WTC11 (cell line): ENCODE data around the gene FOXI3. TPM values are rescaled to one million over a fixed set of nuclear protein-coding genes. Genes with fewer than 3 reads are reported as not detected.

Source experiments
- ATAC-seq: fragments of 200-7000 bp; cut with Tn5 transposase; 2 replicates; pipeline ENCODE4 v1.10.0; 2021; ENCODE audit warnings: mild to moderate bottlenecking, moderate library complexity
- CTCF ChIA-PET: fragments of 300-600 bp; sonication (Branson Sonifier 250); formaldehyde crosslinking; loops from one replicate; lab custom pipeline; 2021; ENCODE audit warnings: antibody characterized with exemption; lab: Charles Lee
- POLR2A ChIA-PET: fragments of 350-600 bp; sonication (Branson Sonifier 250); formaldehyde crosslinking; loops from one replicate; lab custom pipeline; 2021; ENCODE audit warnings: antibody characterized with exemption; lab: Charles Lee
- DNase-seq: peaks from one replicate; pipeline ENCODE4 v3.0.0; 2021; ENCODE audit warnings: low spot score
- H3K27ac Mint-ChIP-seq: 2 replicates; pipeline ENCODE4 v1.8.0; 2021; ENCODE audit warnings: mixed read lengths
- H3K27me3 Mint-ChIP-seq: 2 replicates; pipeline ENCODE4 v1.8.0; 2021; ENCODE audit warnings: low read depth, mild to moderate bottlenecking, moderate library complexity, mixed read lengths
- H3K36me3 Mint-ChIP-seq: 2 replicates; pipeline ENCODE4 v1.8.0; 2021; ENCODE audit warnings: mixed read lengths
- H3K4me1 Mint-ChIP-seq: 2 replicates; pipeline ENCODE4 v1.8.0; 2022; ENCODE audit warnings: mixed read lengths
- H3K4me3 Mint-ChIP-seq: 2 replicates; pipeline ENCODE4 v1.8.0; 2021; ENCODE audit warnings: mild to moderate bottlenecking, moderate library complexity, mixed read lengths
- H3K9me3 Mint-ChIP-seq: 2 replicates; pipeline ENCODE4 v1.8.0; 2021; ENCODE audit warnings: mixed read lengths
- CBFB ChIP-seq: sonication (generic); formaldehyde crosslinking; IDR thresholded peaks from 2 replicates; pipeline ENCODE4 v1.8.1; 2022; ENCODE audit warnings: mild to moderate bottlenecking, low read depth, missing genetic modification reagents
- FOXJ3 ChIP-seq: sonication (generic); formaldehyde crosslinking; IDR thresholded peaks from 2 replicates; pipeline ENCODE4 v1.9.0; 2021; ENCODE audit warnings: missing genetic modification reagents, mild to moderate bottlenecking, borderline replicate concordance
- FOXK1 ChIP-seq: sonication (generic); formaldehyde crosslinking; IDR thresholded peaks from 2 replicates; pipeline ENCODE4 v1.8.0; 2022; ENCODE audit warnings: mild to moderate bottlenecking, moderate library complexity, missing genetic modification reagents
- GRHL2 ChIP-seq: fragments of 250-450 bp; sonication (Bioruptor Pico); IDR thresholded peaks from 2 replicates; pipeline ENCODE4 v1.8.0; 2022; ENCODE audit warnings: mild to moderate bottlenecking, moderate library complexity; ENCODE audit not compliant: insufficient replicate concordance, severe bottlenecking
- KAT7 ChIP-seq: sonication (generic); formaldehyde crosslinking; IDR thresholded peaks from 2 replicates; pipeline ENCODE4 v1.8.1; 2023; ENCODE audit warnings: missing genetic modification reagents, mild to moderate bottlenecking, borderline replicate concordance
- MXD4 ChIP-seq: fragments of 250-450 bp; sonication (Bioruptor Pico); IDR thresholded peaks from 2 replicates; pipeline ENCODE4 v1.8.0; 2021; ENCODE audit warnings: mild to moderate bottlenecking, moderate library complexity, borderline replicate concordance
- NFYB ChIP-seq: sonication (generic); formaldehyde crosslinking; conservative IDR thresholded peaks from 2 replicates; pipeline ENCODE4 v1.8.0; 2022; ENCODE audit warnings: low read depth, missing genetic modification reagents
- NR2C2 ChIP-seq: sonication (generic); formaldehyde crosslinking; IDR thresholded peaks from 2 replicates; pipeline ENCODE4 v1.8.0; 2022; ENCODE audit warnings: mild to moderate bottlenecking, missing genetic modification reagents
- NR3C1 ChIP-seq: sonication (generic); formaldehyde crosslinking; conservative IDR thresholded peaks from 2 replicates; pipeline ENCODE4 v1.8.1; 2023; ENCODE audit warnings: low read depth, mild to moderate bottlenecking, missing genetic modification reagents
- SP1 ChIP-seq: sonication (generic); formaldehyde crosslinking; conservative IDR thresholded peaks from 2 replicates; pipeline ENCODE4 v1.8.1; 2022; ENCODE audit warnings: missing genetic modification reagents
- TEAD4 ChIP-seq: sonication (generic); formaldehyde crosslinking; IDR thresholded peaks from 2 replicates; pipeline ENCODE4 v1.8.0; 2022; ENCODE audit warnings: mild to moderate bottlenecking, missing genetic modification reagents
- ZNF416 ChIP-seq: fragments of 250-450 bp; sonication (Bioruptor Pico); IDR thresholded peaks from 2 replicates; pipeline ENCODE4 v1.9.0; 2021; ENCODE audit warnings: mild to moderate bottlenecking, inconsistent platforms
- total RNA-seq: library from RNA; stranded (reverse); gene quantifications from 3 replicates; pipeline ENCODE4 v1.2.3, GENCODE V29; 2021
- TF ChIP-seq, protein P1 (sequence below): sonication (generic); formaldehyde crosslinking; IDR thresholded peaks from 2 replicates; pipeline ENCODE4 v1.8.1; 2023; ENCODE audit warnings: mild to moderate bottlenecking, missing genetic modification reagents
- TF ChIP-seq, protein P2 (sequence below): sonication (generic); formaldehyde crosslinking; IDR thresholded peaks from 2 replicates; pipeline ENCODE4 v1.8.1; 2023; ENCODE audit warnings: mild to moderate bottlenecking, missing genetic modification reagents
- TF ChIP-seq, protein P3 (sequence below): fragments of 250-450 bp; sonication (Bioruptor Pico); IDR thresholded peaks from 2 replicates; pipeline ENCODE4 v1.9.0; 2021; ENCODE audit warnings: moderate library complexity, mild to moderate bottlenecking, inconsistent platforms, borderline replicate concordance
- TF ChIP-seq, protein P4 (sequence below): sonication (generic); formaldehyde crosslinking; IDR thresholded peaks from 2 replicates; pipeline ENCODE4 v1.8.1; 2022; ENCODE audit warnings: low read depth, missing genetic modification reagents, borderline replicate concordance
- TF ChIP-seq, protein P5 (sequence below): sonication (generic); formaldehyde crosslinking; IDR thresholded peaks from 2 replicates; pipeline ENCODE4 v1.8.0; 2022; ENCODE audit warnings: mild to moderate bottlenecking, missing genetic modification reagents

Gene FOXI3
- total RNA-seq, 1 experiment from 2014 or later = 13.5 TPM

DNA sequence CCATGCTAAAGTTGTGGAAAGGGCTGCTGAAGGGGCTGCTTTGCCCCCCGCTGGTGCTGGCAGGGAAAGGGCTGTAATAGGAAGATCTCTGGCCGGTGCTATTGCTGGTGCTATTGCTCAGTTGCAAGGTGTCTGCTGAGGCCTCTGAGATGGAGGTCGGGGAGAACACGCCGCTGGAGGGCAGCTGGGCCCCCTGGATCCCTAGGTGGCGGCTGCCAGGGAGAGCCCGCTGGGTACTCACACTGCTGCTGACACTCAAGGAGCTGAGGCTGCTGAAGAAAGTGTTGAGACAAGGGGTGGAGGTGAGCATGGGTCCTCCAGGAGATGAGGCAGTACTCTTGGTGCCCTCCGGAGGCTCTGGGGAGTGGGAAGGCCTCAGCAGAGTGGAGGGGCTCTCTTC is 4.2 kb downstream of the FOXI3 start:
- peaks cover 36% of the 10 kb centered on the region for H3K4me1 Mint-ChIP-seq
- TF ChIP-seq, protein P1, sequence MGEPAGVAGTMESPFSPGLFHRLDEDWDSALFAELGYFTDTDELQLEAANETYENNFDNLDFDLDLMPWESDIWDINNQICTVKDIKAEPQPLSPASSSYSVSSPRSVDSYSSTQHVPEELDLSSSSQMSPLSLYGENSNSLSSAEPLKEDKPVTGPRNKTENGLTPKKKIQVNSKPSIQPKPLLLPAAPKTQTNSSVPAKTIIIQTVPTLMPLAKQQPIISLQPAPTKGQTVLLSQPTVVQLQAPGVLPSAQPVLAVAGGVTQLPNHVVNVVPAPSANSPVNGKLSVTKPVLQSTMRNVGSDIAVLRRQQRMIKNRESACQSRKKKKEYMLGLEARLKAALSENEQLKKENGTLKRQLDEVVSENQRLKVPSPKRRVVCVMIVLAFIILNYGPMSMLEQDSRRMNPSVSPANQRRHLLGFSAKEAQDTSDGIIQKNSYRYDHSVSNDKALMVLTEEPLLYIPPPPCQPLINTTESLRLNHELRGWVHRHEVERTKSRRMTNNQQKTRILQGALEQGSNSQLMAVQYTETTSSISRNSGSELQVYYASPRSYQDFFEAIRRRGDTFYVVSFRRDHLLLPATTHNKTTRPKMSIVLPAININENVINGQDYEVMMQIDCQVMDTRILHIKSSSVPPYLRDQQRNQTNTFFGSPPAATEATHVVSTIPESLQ (CRISPR knock-in tag) = no peak
- TF ChIP-seq ZNF416 (CRISPR knock-in tag) (no peak), MXD4 (CRISPR knock-in tag) (no peak), FOXJ3 (CRISPR knock-in tag) (no peak), CBFB (CRISPR knock-in tag) (no peak), KAT7 (CRISPR knock-in tag) (no peak), TEAD4 (CRISPR knock-in tag) (no peak), NR2C2 (no peak), SP1 (CRISPR knock-in tag) (no peak), NFYB (CRISPR knock-in tag) (no peak), NR3C1 (CRISPR knock-in tag) (no peak), GRHL2 (CRISPR knock-in tag) (no peak)
- TF ChIP-seq, protein P2, sequence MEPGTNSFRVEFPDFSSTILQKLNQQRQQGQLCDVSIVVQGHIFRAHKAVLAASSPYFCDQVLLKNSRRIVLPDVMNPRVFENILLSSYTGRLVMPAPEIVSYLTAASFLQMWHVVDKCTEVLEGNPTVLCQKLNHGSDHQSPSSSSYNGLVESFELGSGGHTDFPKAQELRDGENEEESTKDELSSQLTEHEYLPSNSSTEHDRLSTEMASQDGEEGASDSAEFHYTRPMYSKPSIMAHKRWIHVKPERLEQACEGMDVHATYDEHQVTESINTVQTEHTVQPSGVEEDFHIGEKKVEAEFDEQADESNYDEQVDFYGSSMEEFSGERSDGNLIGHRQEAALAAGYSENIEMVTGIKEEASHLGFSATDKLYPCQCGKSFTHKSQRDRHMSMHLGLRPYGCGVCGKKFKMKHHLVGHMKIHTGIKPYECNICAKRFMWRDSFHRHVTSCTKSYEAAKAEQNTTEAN (CRISPR knock-in tag) = no peak
- TF ChIP-seq, protein P3, sequence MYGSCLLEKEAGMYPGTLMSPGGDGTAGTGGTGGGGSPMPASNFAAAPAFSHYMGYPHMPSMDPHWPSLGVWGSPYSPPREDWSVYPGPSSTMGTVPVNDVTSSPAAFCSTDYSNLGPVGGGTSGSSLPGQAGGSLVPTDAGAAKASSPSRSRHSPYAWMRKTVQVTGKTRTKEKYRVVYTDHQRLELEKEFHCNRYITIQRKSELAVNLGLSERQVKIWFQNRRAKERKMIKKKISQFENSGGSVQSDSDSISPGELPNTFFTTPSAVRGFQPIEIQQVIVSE (CRISPR knock-in tag) = no peak
- TF ChIP-seq, protein P4, sequence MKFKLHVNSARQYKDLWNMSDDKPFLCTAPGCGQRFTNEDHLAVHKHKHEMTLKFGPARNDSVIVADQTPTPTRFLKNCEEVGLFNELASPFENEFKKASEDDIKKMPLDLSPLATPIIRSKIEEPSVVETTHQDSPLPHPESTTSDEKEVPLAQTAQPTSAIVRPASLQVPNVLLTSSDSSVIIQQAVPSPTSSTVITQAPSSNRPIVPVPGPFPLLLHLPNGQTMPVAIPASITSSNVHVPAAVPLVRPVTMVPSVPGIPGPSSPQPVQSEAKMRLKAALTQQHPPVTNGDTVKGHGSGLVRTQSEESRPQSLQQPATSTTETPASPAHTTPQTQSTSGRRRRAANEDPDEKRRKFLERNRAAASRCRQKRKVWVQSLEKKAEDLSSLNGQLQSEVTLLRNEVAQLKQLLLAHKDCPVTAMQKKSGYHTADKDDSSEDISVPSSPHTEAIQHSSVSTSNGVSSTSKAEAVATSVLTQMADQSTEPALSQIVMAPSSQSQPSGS = no peak
- TF ChIP-seq, protein P5, sequence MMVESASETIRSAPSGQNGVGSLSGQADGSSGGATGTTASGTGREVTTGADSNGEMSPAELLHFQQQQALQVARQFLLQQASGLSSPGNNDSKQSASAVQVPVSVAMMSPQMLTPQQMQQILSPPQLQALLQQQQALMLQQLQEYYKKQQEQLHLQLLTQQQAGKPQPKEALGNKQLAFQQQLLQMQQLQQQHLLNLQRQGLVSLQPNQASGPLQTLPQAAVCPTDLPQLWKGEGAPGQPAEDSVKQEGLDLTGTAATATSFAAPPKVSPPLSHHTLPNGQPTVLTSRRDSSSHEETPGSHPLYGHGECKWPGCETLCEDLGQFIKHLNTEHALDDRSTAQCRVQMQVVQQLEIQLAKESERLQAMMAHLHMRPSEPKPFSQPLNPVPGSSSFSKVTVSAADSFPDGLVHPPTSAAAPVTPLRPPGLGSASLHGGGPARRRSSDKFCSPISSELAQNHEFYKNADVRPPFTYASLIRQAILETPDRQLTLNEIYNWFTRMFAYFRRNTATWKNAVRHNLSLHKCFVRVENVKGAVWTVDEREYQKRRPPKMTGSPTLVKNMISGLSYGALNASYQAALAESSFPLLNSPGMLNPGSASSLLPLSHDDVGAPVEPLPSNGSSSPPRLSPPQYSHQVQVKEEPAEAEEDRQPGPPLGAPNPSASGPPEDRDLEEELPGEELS = no peak
- ATAC-seq (no peak), DNase-seq (no peak)
- H3K27me3 Mint-ChIP-seq = peaks cover 26% of the 10 kb centered on the region
- H3K27ac Mint-ChIP-seq = no peak overlapping the region
- H3K9me3 Mint-ChIP-seq = no peaks in the 10 kb centered on the region
- H3K36me3 Mint-ChIP-seq = peaks cover 23% of the 10 kb centered on the region
- H3K4me3 Mint-ChIP-seq = no peak overlapping the region
- CTCF ChIA-PET = no interaction called here
- POLR2A ChIA-PET = no interaction called here

DNA sequence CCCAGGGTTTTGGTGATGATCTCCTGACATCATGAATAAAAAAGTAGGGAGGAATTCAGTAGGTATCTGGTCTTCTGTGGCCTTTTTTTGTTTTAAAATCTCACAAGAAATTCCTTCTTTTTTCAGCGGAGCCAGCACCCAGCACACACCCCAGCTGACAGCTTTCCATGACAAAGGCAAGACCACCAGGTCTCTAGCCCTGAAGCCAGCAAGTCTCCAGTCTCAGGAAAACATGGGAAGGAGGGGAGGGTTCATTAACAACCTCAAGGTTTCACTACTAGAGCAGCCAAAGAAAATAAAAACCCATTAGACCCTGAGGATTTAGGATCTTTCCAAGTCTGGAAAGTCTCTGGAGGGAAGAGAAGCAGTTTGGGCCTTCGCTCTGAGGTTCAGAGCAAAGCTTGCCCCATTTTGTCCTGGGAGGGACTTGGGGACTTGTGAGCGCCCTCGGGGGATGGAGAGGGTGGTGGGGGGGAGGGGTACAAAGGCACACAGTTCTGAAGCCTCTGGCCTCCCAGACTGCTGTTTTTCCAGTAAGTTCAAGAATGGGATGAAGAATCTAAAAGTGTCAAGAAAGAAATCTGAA is 9.0 kb downstream of the FOXI3 start:
- POLR2A ChIA-PET = interaction anchor here (0.7 kb wide), 1 partner anchor 116 kb away, joined by 4 read pairs; no protein-coding TSS in a partner anchor
- ATAC-seq (peak; percentile 84), DNase-seq (peak; percentile 36)
- CTCF ChIA-PET = interaction anchor here (0.6 to 1.2 kb wide), 3 partner anchors 17 to 253 kb away, joined by 3 to 4 read pairs (median 4); no protein-coding TSS in a partner anchor
- Mint-ChIP-seq H3K4me1 (peaks cover 45% of the 10 kb centered on the region), H3K9me3 (no peaks in the 10 kb centered on the region), H3K27ac (peak overlapping the region; percentile 72), H3K27me3 (peaks cover 17% of the 10 kb centered on the region), H3K4me3 (peak overlapping the region; percentile 47), H3K36me3 (peaks cover 17% of the 10 kb centered on the region)
- TF ChIP-seq, protein P2 (CRISPR knock-in tag) = no peak
- peak; percentile 34; the same call in 1 of the 2 replicates for TF ChIP-seq FOXK1
